Gastrocnemius medialis (tissue), 4 donors: ENCODE measurements around the gene CSTB. TPM values are rescaled to one million over a fixed set of nuclear protein-coding genes. Genes with fewer than 3 reads are reported as not detected.

Experiments
- ATAC-seq, 2 donors: fragments of 150-250 bp; one replicate each; pipeline ENCODE4 v1.9.1; 2016
- DNase-seq, 2 donors: peaks; one replicate each; pipeline ENCODE4 v3.0.0-alpha.2; 2019
- H3K27ac ChIP-seq, 4 donors: fragments of 200-600 bp; sonication (generic); 1 replicate in 1 of 4; 2 replicates in 3 of 4; pipeline ENCODE4 v1.5.1; 2016 to 2018; ENCODE audit warnings: mild to moderate bottlenecking in 2 of 4, moderate library complexity in 1 of 4
- H3K27me3 ChIP-seq, 3 donors: fragments of 200-600 bp; sonication (generic) in 2 of 3; 1 replicate in 1 of 3; 2 replicates in 2 of 3; pipeline versions ENCODE4 v1.5.1 to v1.6.0; 2016 to 2019; ENCODE audit warnings: mild to moderate bottlenecking in 1 of 3, moderate library complexity in 1 of 3
- H3K36me3 ChIP-seq, 2 donors: fragments of 200-600 bp; sonication (generic) in 1 of 2; one replicate each; pipeline ENCODE4 v1.5.1; 2017 to 2018
- H3K4me1 ChIP-seq, 2 donors: fragments of 200-600 bp; sonication (generic) in 1 of 2; one replicate each; pipeline ENCODE4 v1.5.1; 2016 to 2017; ENCODE audit warnings: mild to moderate bottlenecking in 2 of 2
- H3K4me3 ChIP-seq, 4 donors: fragments of 200-600 bp; sonication (generic) in 3 of 4; 1 replicate in 1 of 4; 2 replicates in 3 of 4; pipeline ENCODE4 v1.5.1; 2016 to 2019; ENCODE audit warnings: mild to moderate bottlenecking in 2 of 4
- H3K9me3 ChIP-seq, 3 donors: fragments of 200-600 bp; sonication (generic) in 2 of 3; 1 replicate in 1 of 3; 2 replicates in 2 of 3; pipeline ENCODE4 v1.5.1; 2016 to 2019
- POLR2A ChIP-seq, 2 donors: fragments of 450-650 bp; IDR thresholded peaks; one replicate each; pipeline ENCODE4 v1.6.1; 2017; ENCODE audit warnings: antibody characterized with exemption in 2 of 2, mild to moderate bottlenecking in 2 of 2, moderate library complexity in 2 of 2
- in situ Hi-C, 4 donors: fragments of 200-750 bp; cut with MboI; loops; one replicate each; pipeline versions ENCODE4 v1.15.0 to v1.8.0; 2017; ENCODE audit warnings: low sequenced_read_pairs in 4 of 4
- intact Hi-C: fragments of 100-400 bp; cut with DNase I; formaldehyde crosslinking; loops from one replicate; pipeline ENCODE4 v1.15.1; 2023; ENCODE audit warnings: low total_unique reads
- total RNA-seq, 4 donors: library from RNA; depleted of rRNA; stranded (reverse); fragments of >200 nt; gene quantifications; one replicate each; pipeline versions ENCODE4 v1.1.0 to v1.2.3, GENCODE V29; 2016
- TF ChIP-seq, protein P1 (sequence below), 5 experiments: fragments of 450-650 bp in 3 of 5; fragments of 200-600 bp in 2 of 5; sonication (generic) in 2 of 5; IDR thresholded peaks in 4 of 5; conservative IDR thresholded peaks in 1 of 5; 1 replicate in 4 of 5; 2 replicates in 1 of 5; pipeline ENCODE4 v1.5.1; 2016 to 2019; ENCODE audit warnings: antibody characterized with exemption in 5 of 5, mild to moderate bottlenecking in 3 of 5, moderate library complexity in 3 of 5

CSTB gene
- total RNA-seq, 4 donors from 2014 or later: 1.3 to 5.9 (median 5.2) TPM

DNA sequence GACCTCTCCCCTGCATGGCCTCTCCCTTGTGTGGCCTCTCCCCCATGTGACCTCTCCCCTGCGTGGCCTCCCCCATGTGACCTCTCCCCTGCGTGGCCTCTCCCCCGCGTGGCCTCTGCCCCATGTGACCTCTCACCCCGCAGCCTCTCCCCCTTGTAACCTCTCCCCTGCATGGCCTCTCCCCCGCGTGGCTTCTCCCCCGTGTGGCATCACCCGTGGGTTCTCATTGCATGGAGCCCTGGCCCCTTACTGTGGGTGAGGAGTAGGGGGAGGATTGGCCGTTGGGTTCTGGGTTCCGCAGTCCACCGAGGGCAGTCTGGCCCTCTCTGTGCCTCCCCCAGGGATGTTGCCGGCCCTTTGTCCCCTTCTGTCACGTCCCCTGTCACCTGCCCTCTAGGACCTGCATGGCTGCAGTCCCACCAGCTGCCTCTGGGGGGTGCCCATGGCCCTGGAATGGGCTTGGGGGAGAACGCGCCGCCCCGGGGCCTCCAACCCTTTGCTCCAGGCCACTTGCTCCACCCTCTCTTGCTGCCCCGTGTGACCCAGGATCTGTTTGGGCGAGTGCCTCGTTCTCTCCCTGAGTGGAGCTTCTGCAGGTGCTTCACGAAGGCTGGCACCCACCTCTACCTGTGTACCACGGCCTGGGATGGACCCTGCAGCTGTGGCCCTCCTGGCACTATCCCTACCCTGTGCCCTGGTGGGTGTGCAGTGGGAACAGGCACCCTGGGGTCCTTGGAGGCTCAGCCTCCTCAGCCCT lies 34.6 kb upstream of the CSTB start:
- DNase-seq (peak; percentile 72 to 89), ATAC-seq (peak; percentile 75 to 80)
- peak overlapping the region in 2 of 4 donors; percentile 50 for H3K27ac ChIP-seq
- intact Hi-C loops (loop anchor here (2.0 to 5.0 kb wide), 2 partner anchors 57 to 128 kb away; partner anchors contain the start of gene AGPAT3), in situ Hi-C loops (loop anchor here in 1 of 4 donors (25.0 kb wide), 1 partner anchor 98 kb away; the partner anchor contains the start of gene PDXK)
- H3K4me1 ChIP-seq: peaks cover 21% of the 10 kb centered on the region in 2 donors
- H3K36me3 ChIP-seq: no peaks in the 10 kb centered on the region
- H3K9me3 ChIP-seq: no peaks in the 10 kb centered on the region
- H3K4me3 ChIP-seq: peak overlapping the region in 2 of 4 donors; percentile 11 to 18
- TF ChIP-seq, protein P1, sequence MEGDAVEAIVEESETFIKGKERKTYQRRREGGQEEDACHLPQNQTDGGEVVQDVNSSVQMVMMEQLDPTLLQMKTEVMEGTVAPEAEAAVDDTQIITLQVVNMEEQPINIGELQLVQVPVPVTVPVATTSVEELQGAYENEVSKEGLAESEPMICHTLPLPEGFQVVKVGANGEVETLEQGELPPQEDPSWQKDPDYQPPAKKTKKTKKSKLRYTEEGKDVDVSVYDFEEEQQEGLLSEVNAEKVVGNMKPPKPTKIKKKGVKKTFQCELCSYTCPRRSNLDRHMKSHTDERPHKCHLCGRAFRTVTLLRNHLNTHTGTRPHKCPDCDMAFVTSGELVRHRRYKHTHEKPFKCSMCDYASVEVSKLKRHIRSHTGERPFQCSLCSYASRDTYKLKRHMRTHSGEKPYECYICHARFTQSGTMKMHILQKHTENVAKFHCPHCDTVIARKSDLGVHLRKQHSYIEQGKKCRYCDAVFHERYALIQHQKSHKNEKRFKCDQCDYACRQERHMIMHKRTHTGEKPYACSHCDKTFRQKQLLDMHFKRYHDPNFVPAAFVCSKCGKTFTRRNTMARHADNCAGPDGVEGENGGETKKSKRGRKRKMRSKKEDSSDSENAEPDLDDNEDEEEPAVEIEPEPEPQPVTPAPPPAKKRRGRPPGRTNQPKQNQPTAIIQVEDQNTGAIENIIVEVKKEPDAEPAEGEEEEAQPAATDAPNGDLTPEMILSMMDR (IDR thresholded peaks at IDR 0.05 in 4 of 5, conservative IDR thresholded peaks at IDR 0.05 in 1 of 5): peak; percentile 93 to 99 (median 97)
- no peak for TF ChIP-seq POLR2A (IDR thresholded peaks at IDR 0.05)
- H3K27me3 ChIP-seq: no peaks in the 10 kb centered on the region

DNA sequence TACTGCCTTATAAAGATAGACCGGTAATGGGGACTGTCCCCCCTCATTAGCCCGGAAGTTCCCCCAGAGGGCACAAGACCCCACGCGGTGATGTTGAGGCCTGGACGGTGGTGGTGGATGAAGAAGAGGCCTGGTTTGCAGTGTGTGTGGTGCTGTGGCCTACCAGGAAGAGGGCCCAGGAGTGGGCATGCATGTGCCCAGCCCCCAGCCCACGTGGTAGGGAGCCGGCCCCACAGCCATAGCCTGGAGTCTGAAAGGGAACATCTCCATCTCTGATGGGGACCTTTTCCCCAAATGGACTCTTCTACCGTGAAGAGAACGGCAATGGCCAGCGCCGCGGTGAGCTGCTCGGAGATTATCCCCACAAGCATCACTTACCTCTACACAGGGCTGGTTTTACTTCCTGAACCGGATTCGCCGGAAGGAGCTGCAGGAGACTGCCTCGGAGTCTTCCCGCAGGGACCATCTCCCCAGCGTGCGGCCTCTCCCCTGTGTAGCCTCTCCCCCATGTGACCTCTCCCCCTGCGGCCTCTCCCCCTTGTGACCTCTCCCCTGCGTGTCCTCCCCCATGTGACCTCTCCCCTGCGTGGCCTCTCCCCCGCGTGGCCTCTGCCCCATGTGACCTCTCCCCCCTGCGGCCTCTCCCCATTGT lies 33.9 kb upstream of the CSTB start:
- Histone ChIP-seq H3K36me3 (no peaks in the 10 kb centered on the region), H3K27ac (no peak overlapping the region), H3K27me3 (no peaks in the 10 kb centered on the region), H3K4me1 (peaks cover 21% of the 10 kb centered on the region in 2 donors), H3K9me3 (no peaks in the 10 kb centered on the region), H3K4me3 (no peak overlapping the region)
- TF ChIP-seq, protein P1 (IDR thresholded peaks at IDR 0.05 in 4 of 5, conservative IDR thresholded peaks at IDR 0.05 in 1 of 5): no peak
- TF ChIP-seq POLR2A (IDR thresholded peaks at IDR 0.05): no peak
- DNase-seq (no peak), ATAC-seq (no peak)
- in situ Hi-C loops: loop anchor here in 2 of 4 donors (10.0 to 25.0 kb wide), 2 partner anchors 95 to 98 kb away; partner anchors contain the start of gene PDXK (in 1 of the 2)
- intact Hi-C loops: loop anchor here (2.0 to 5.0 kb wide), 2 partner anchors 57 to 129 kb away; partner anchors contain the start of gene AGPAT3

DNA sequence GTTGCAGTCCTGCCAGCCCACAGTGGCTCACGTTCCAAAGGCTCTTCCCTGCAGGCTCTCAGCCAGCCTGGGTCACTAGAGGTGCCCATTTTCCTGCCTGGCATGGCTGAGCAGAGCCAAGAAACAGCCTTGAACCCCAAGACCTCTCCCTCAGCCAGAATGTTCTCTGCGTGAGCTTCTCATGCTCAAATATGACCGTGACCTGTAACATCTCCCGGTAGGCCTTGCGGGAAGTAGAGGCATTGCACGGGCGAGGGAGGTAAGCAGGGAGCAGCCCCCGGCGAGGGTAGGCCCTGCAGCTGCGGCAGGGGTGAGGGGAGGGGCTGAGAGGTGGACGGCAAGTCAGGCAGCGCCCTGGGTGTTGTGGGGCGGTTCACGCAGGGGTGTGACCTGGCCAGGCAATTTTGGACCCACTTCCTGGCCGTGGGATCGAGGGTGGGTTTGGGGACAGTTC lies 33.3 kb upstream of the CSTB start:
- no peaks in the 10 kb centered on the region for H3K36me3 ChIP-seq
- intact Hi-C loops: no loop called here
- DNase-seq: no peak
- H3K27me3 ChIP-seq: no peaks in the 10 kb centered on the region
- in situ Hi-C loops: loop anchor here in 2 of 4 donors (10.0 to 25.0 kb wide), 2 partner anchors 95 to 97 kb away; partner anchors contain the start of gene PDXK (in 1 of the 2)
- peaks cover 21% of the 10 kb centered on the region in 2 donors for H3K4me1 ChIP-seq
- TF ChIP-seq, protein P1 (IDR thresholded peaks at IDR 0.05 in 4 of 5, conservative IDR thresholded peaks at IDR 0.05 in 1 of 5): no peak
- TF ChIP-seq POLR2A (IDR thresholded peaks at IDR 0.05): no peak
- H3K4me3 ChIP-seq: no peak overlapping the region
- no peak for ATAC-seq
- no peak overlapping the region for H3K27ac ChIP-seq
- H3K9me3 ChIP-seq: no peaks in the 10 kb centered on the region

DNA sequence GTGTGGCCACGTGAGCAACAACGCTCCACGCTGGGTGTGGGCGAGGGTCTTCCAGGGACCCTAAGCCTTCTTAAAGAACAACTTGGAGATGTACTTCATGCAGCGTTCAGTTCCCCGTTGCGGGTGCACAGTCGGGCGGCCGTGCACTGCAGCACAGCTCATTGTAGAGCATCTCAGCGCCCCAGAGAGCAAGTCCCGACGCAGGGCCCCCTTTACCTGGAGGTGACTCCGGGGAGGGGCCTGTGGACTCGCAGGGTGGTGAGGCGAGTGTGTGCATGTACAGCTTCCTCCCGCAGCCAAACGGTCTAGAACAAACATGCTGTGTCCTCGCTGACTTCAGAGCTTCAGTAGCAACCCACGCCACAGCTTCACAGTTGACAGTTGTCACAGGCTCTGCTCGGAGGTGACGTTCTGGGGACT lies 32.7 kb upstream of the CSTB start:
- intact Hi-C loops (no loop called here), in situ Hi-C loops (loop anchor here in 2 of 4 donors (10.0 to 25.0 kb wide), 2 partner anchors 96 to 97 kb away; partner anchors contain the start of gene PDXK (in 1 of the 2))
- Histone ChIP-seq H3K9me3 (no peaks in the 10 kb centered on the region), H3K4me1 (peaks cover 21% of the 10 kb centered on the region in 2 donors), H3K4me3 (no peak overlapping the region), H3K36me3 (no peaks in the 10 kb centered on the region), H3K27ac (no peak overlapping the region), H3K27me3 (no peaks in the 10 kb centered on the region)
- TF ChIP-seq, protein P1 (IDR thresholded peaks at IDR 0.05 in 4 of 5, conservative IDR thresholded peaks at IDR 0.05 in 1 of 5): no peak
- no peak for TF ChIP-seq POLR2A (IDR thresholded peaks at IDR 0.05)
- no peak for ATAC-seq
- DNase-seq: no peak
